CD14-positive monocyte (primary cell): ENCODE results near the gene TEX28. TPM values are rescaled to one million over a fixed set of nuclear protein-coding genes. Genes with fewer than 3 reads are reported as not detected.
"Not testable (repeated sequence)": the region's sequence is repeated elsewhere in the genome, so short reads cannot be mapped to it uniquely, and the experiment has no call there.

Source experiments
- DNase-seq, 3 donors: peaks; one replicate each; pipeline ENCODE4 v3.0.0-alpha.2; 2011 to 2022
- H2AFZ ChIP-seq: 2 replicates; pipeline ENCODE4 v1.6.0; 2012; ENCODE audit warnings: mild to moderate bottlenecking, low read depth, low read length, inconsistent platforms; ENCODE audit not compliant: insufficient read depth, poor library complexity, severe bottlenecking
- H3K27ac ChIP-seq, 2 donors: 1 replicate in 1 of 2; 2 replicates in 1 of 2; pipeline ENCODE4 v1.5.1; 2012 to 2013; ENCODE audit warnings: low read length in 2 of 2, control low read depth in 1 of 2, inconsistent platforms in 1 of 2, low read depth in 1 of 2, mild to moderate bottlenecking in 1 of 2
- H3K27me3 ChIP-seq, 2 donors: one replicate each; pipeline versions ENCODE4 v1.6.0 to v1.6.1; 2011 to 2013; ENCODE audit warnings: low read length in 2 of 2; ENCODE audit not compliant: control insufficient read depth in 2 of 2, insufficient read depth in 2 of 2
- H3K36me3 ChIP-seq, 2 donors: replicated peaks in 1 of 2; 1 replicate in 1 of 2; 2 replicates in 1 of 2; pipeline versions ENCODE4 v1.5.1 to v1.6.1; 2012 to 2013; ENCODE audit warnings: low read length in 2 of 2, control low read depth in 1 of 2, inconsistent platforms in 1 of 2, mild to moderate bottlenecking in 1 of 2; ENCODE audit not compliant: insufficient read depth in 2 of 2, control insufficient read depth in 1 of 2
- H3K4me1 ChIP-seq, 2 donors: 1 replicate in 1 of 2; 2 replicates in 1 of 2; pipeline versions ENCODE4 v1.5.1 to v1.6.1; 2012 to 2013; ENCODE audit warnings: low read length in 2 of 2, control low read depth in 1 of 2, inconsistent platforms in 1 of 2, mild to moderate bottlenecking in 1 of 2, moderate library complexity in 1 of 2; ENCODE audit not compliant: insufficient read depth in 2 of 2, control insufficient read depth in 1 of 2
- H3K4me2 ChIP-seq: replicated peaks from 2 replicates; pipeline ENCODE3; 2012; ENCODE audit warnings: low read length, moderate library complexity, mild to moderate bottlenecking; ENCODE audit not compliant: poor library complexity, severe bottlenecking; ENCODE audit errors: extremely low read depth
- H3K4me3 ChIP-seq, 3 experiments: fragments of 200-600 bp in 1 of 3; sonication (generic) in 1 of 3; replicated peaks in 1 of 3; 1 replicate in 2 of 3; 2 replicates in 1 of 3; pipeline ENCODE4 v1.5.1; 2011 to 2013; ENCODE audit warnings: low read length in 3 of 3, mild to moderate bottlenecking in 3 of 3, control low read depth in 2 of 3, low read depth in 2 of 3, inconsistent platforms in 1 of 3, moderate library complexity in 1 of 3
- H3K79me2 ChIP-seq: 2 replicates; pipeline ENCODE4 v1.6.0; 2012; ENCODE audit warnings: mild to moderate bottlenecking, control low read depth, inconsistent platforms, low read length, moderate library complexity; ENCODE audit not compliant: insufficient read depth
- H3K9ac ChIP-seq: 2 replicates; pipeline ENCODE4 v1.6.0; 2017; ENCODE audit warnings: low read length, mild to moderate bottlenecking; ENCODE audit not compliant: insufficient read depth, poor library complexity, severe bottlenecking
- H3K9me3 ChIP-seq, 2 donors: replicated peaks in 1 of 2; 1 replicate in 1 of 2; 2 replicates in 1 of 2; pipeline versions ENCODE4 v1.5.1 to v1.6.1; 2012 to 2013; ENCODE audit warnings: low read length in 2 of 2, control low read depth in 1 of 2; ENCODE audit not compliant: control insufficient read depth in 1 of 2, insufficient read depth in 1 of 2
- H4K20me1 ChIP-seq: 2 replicates; pipeline ENCODE4 v1.6.0; 2012; ENCODE audit warnings: mild to moderate bottlenecking, low read length, control low read depth, moderate library complexity; ENCODE audit not compliant: insufficient read depth
- H3K27ac Mint-ChIP-seq, 7 donors: one replicate each; pipeline ENCODE4 v1.8.0; 2020; ENCODE audit warnings: mild to moderate bottlenecking in 7 of 7, mixed read lengths in 7 of 7, moderate library complexity in 6 of 7, inconsistent platforms in 2 of 7
- H3K27me3 Mint-ChIP-seq, 3 donors: one replicate each; pipeline ENCODE4 v1.8.0; 2021 to 2022; ENCODE audit warnings: low read depth in 3 of 3, mild to moderate bottlenecking in 3 of 3, mixed read lengths in 3 of 3, moderate library complexity in 3 of 3, inconsistent platforms in 1 of 3
- H3K36me3 Mint-ChIP-seq, 2 donors: one replicate each; pipeline ENCODE4 v1.8.0; 2020; ENCODE audit warnings: mixed read lengths in 2 of 2, inconsistent platforms in 1 of 2, mild to moderate bottlenecking in 1 of 2
- H3K4me1 Mint-ChIP-seq: one replicate; pipeline ENCODE4 v1.8.0; 2020; ENCODE audit warnings: mild to moderate bottlenecking, mixed read lengths
- H3K4me3 Mint-ChIP-seq, 2 donors: one replicate each; pipeline ENCODE4 v1.8.0; 2020; ENCODE audit warnings: mild to moderate bottlenecking in 2 of 2, mixed read lengths in 2 of 2, moderate library complexity in 1 of 2
- H3K9me3 Mint-ChIP-seq, 7 donors: one replicate each; pipeline ENCODE4 v1.8.0; 2020 to 2022; ENCODE audit warnings: mixed read lengths in 7 of 7, mild to moderate bottlenecking in 6 of 7, moderate library complexity in 6 of 7, inconsistent platforms in 2 of 7
- WGBS: methylation state at CpG from one replicate; pipeline ENCODE4 v1.1.5; 2013; ENCODE audit warnings: missing lambda C conversion rate; ENCODE audit not compliant: insufficient coverage; 5-methylcytosine and 5-hydroxymethylcytosine counted together
- intact Hi-C, 2 donors: fragments of 100-400 bp; cut with micrococcal nuclease; formaldehyde crosslinking; loops; one replicate each; pipeline versions ENCODE4 v1.15.0 to v1.15.1; 2023
- polyA plus RNA-seq, 3 donors: library from polyadenylated mRNA; depleted of rRNA in 1 of 3; unstranded in 2 of 3; stranded (reverse) in 1 of 3; fragments of 300-500 nt in 2 of 3; fragments of >200 nt in 1 of 3; fragmentation: Illumina TruSeq in 2 of 3; gene quantifications; 1 replicate in 2 of 3; 2 replicates in 1 of 3; pipeline ENCODE4 v1.2.3, GENCODE V29; 2012 to 2021

The TEX28 gene
- polyA plus RNA-seq, 3 donors: not detected

- H3K27me3 Mint-ChIP-seq, H4K20me1 ChIP-seq, H3K9me3 ChIP-seq, H3K4me1 Mint-ChIP-seq, H3K4me2 ChIP-seq, H3K27ac Mint-ChIP-seq, H3K4me1 ChIP-seq, H3K9ac ChIP-seq, H3K79me2 ChIP-seq, H3K36me3 Mint-ChIP-seq, DNase-seq, H3K27ac ChIP-seq, intact Hi-C loops, H3K27me3 ChIP-seq, H3K4me3 ChIP-seq, H3K4me3 Mint-ChIP-seq, H2AFZ ChIP-seq, H3K9me3 Mint-ChIP-seq, H3K36me3 ChIP-seq: not testable (repeated sequence)
- WGBS: no CpG with 5 or more reads among the region's 23 CpGs
Measured at GRCh38 chrX:154284489-154285338, 10.2 kb downstream of the TEX28 start.

GRCh38 chrX:154269245-154269644 is 25.7 kb downstream of the TEX28 start:
- DNase-seq, H3K9me3 ChIP-seq, H3K9me3 Mint-ChIP-seq, H3K36me3 ChIP-seq, H4K20me1 ChIP-seq, H3K4me3 Mint-ChIP-seq, H3K27ac ChIP-seq, H3K79me2 ChIP-seq, H2AFZ ChIP-seq, H3K27me3 ChIP-seq, H3K36me3 Mint-ChIP-seq, H3K9ac ChIP-seq, H3K4me2 ChIP-seq, H3K4me3 ChIP-seq, H3K4me1 Mint-ChIP-seq, H3K27me3 Mint-ChIP-seq, intact Hi-C loops, H3K27ac Mint-ChIP-seq, H3K4me1 ChIP-seq: not testable (repeated sequence)
- no CpG with 5 or more reads among the region's 3 CpGs for WGBS

DNA sequence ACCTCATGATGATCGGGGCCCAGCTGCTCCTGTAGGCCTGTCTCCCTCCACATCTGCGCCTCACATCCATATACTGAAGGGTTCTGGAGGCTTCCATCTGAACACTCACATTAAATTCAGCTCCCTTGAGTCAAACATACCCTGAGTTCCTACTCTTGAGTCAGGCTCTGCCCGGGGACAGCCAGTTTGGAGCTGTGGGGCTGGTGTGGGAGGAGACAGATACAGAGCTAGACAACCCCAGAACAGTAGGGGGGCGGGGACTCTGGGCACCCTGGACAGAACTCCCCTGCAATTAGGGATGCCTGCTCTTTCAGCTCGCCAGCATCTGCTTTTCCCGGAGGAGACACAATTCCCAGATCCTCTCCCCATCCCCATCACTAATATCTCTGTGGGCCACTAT is 31.9 kb downstream of the TEX28 start:
- H3K9me3 Mint-ChIP-seq, H3K27ac ChIP-seq, H3K27me3 ChIP-seq, H3K4me1 Mint-ChIP-seq, H2AFZ ChIP-seq, intact Hi-C loops, H3K27me3 Mint-ChIP-seq, H3K9me3 ChIP-seq, H3K27ac Mint-ChIP-seq, H3K9ac ChIP-seq, H4K20me1 ChIP-seq, H3K4me3 ChIP-seq, H3K4me3 Mint-ChIP-seq, H3K4me2 ChIP-seq, H3K79me2 ChIP-seq, H3K36me3 ChIP-seq, H3K36me3 Mint-ChIP-seq, DNase-seq, H3K4me1 ChIP-seq: not testable (repeated sequence)
- no CpG with 5 or more reads among the region's 6 CpGs for WGBS

GRCh38 chrX:154258711-154259110 is 36.2 kb downstream of the TEX28 start:
- H3K36me3 ChIP-seq, H3K4me2 ChIP-seq, H3K9ac ChIP-seq, intact Hi-C loops, H3K9me3 ChIP-seq, H2AFZ ChIP-seq, H3K4me3 Mint-ChIP-seq, H3K27ac ChIP-seq, DNase-seq, H3K4me1 Mint-ChIP-seq, H4K20me1 ChIP-seq, H3K4me3 ChIP-seq, H3K27me3 Mint-ChIP-seq, H3K79me2 ChIP-seq, H3K4me1 ChIP-seq, H3K9me3 Mint-ChIP-seq, H3K27me3 ChIP-seq, H3K27ac Mint-ChIP-seq, H3K36me3 Mint-ChIP-seq: not testable (repeated sequence)
- WGBS: no CpG with 5 or more reads among the region's 10 CpGs
